WTC11 (cell line): ENCODE measurements around the gene MALSU1.

Experiments used
- ATF3 ChIP-seq: sonication (generic); formaldehyde crosslinking; conservative IDR thresholded peaks from 2 replicates; pipeline ENCODE4 v1.8.1; 2022; ENCODE audit warnings: mild to moderate bottlenecking, missing genetic modification reagents
- CDX4 ChIP-seq: fragments of 250-450 bp; sonication (Bioruptor Pico); IDR thresholded peaks from 2 replicates; pipeline ENCODE4 v1.9.0; 2021; ENCODE audit warnings: moderate library complexity, mild to moderate bottlenecking, inconsistent platforms, borderline replicate concordance
- CTCF ChIP-seq: fragments of 200-600 bp; IDR thresholded peaks from 2 replicates; pipeline ENCODE4 v1.8.0; 2022; ENCODE audit warnings: antibody characterized with exemption
- E2F1 ChIP-seq: sonication (generic); formaldehyde crosslinking; IDR thresholded peaks from 2 replicates; pipeline ENCODE4 v1.8.0; 2022; ENCODE audit warnings: mild to moderate bottlenecking, missing genetic modification reagents
- E2F5 ChIP-seq: sonication (generic); formaldehyde crosslinking; IDR thresholded peaks from 2 replicates; pipeline ENCODE4 v1.8.1; 2022; ENCODE audit warnings: mild to moderate bottlenecking, moderate library complexity, missing genetic modification reagents
- MAX ChIP-seq: sonication (generic); formaldehyde crosslinking; IDR thresholded peaks from 2 replicates; pipeline ENCODE4 v1.8.0; 2022; ENCODE audit warnings: mild to moderate bottlenecking, missing genetic modification reagents
- MXD4 ChIP-seq: fragments of 250-450 bp; sonication (Bioruptor Pico); IDR thresholded peaks from 2 replicates; pipeline ENCODE4 v1.8.0; 2021; ENCODE audit warnings: mild to moderate bottlenecking, moderate library complexity, borderline replicate concordance
- MYBL2 ChIP-seq: sonication (generic); formaldehyde crosslinking; IDR thresholded peaks from 2 replicates; pipeline ENCODE4 v1.8.1; 2023; ENCODE audit warnings: mild to moderate bottlenecking, moderate library complexity, missing genetic modification reagents
- SP1 ChIP-seq: sonication (generic); formaldehyde crosslinking; conservative IDR thresholded peaks from 2 replicates; pipeline ENCODE4 v1.8.1; 2022; ENCODE audit warnings: missing genetic modification reagents
- STAT6 ChIP-seq: sonication (generic); formaldehyde crosslinking; conservative IDR thresholded peaks from 2 replicates; pipeline ENCODE4 v1.8.1; 2023; ENCODE audit warnings: mild to moderate bottlenecking, low read depth, missing genetic modification reagents, moderate library complexity
- TEAD1 ChIP-seq: sonication (generic); formaldehyde crosslinking; IDR thresholded peaks from 2 replicates; pipeline ENCODE4 v1.8.0; 2022; ENCODE audit warnings: mild to moderate bottlenecking, missing genetic modification reagents
- ZMAT4 ChIP-seq: fragments of 250-450 bp; sonication (Bioruptor Pico); IDR thresholded peaks from 2 replicates; pipeline ENCODE4 v1.9.0; 2021; ENCODE audit warnings: mild to moderate bottlenecking

- TF ChIP-seq CTCF (no peak), E2F5 (CRISPR knock-in tag) (no peak), SP1 (CRISPR knock-in tag) (no peak), ATF3 (no peak), MYBL2 (CRISPR knock-in tag) (no peak), STAT6 (CRISPR knock-in tag) (no peak), MXD4 (CRISPR knock-in tag) (no peak), MAX (CRISPR knock-in tag) (no peak), ZMAT4 (no peak), CDX4 (no peak), E2F1 (CRISPR knock-in tag) (no peak), TEAD1 (CRISPR knock-in tag) (no peak)
These were observed 44.8 kb downstream of the MALSU1 start for GRCh38 chr7:23343806-23344475.
